Upper lobe of left lung (tissue), 4 donors: Measurements from ENCODE around the gene MAEA.

Source experiments
- CTCF ChIP-seq, 6 experiments: fragments of 450-650 bp in 4 of 6; fragments of 200-600 bp in 2 of 6; sonication (generic) in 2 of 6; IDR thresholded peaks; one replicate each; pipeline ENCODE4 v1.5.1; 2016 to 2019; ENCODE audit warnings: antibody characterized with exemption in 6 of 6
- POLR2AphosphoS5 ChIP-seq, 2 donors: sonication (generic); formaldehyde crosslinking; IDR thresholded peaks; one replicate each; pipeline ENCODE4 v1.5.1; 2017; ENCODE audit warnings: antibody characterized with exemption in 2 of 2

GRCh38 chr4:1359976-1360375 is 70.3 kb downstream of the MAEA start:
- TF ChIP-seq POLR2AphosphoS5 (IDR thresholded peaks at IDR 0.05) (no peak), CTCF (IDR thresholded peaks at IDR 0.05) (no peak)
